Pancreas (tissue), 10 donors: ENCODE measurements around the gene SYNPR. TPM values are rescaled to one million over a fixed set of nuclear protein-coding genes. Genes with fewer than 3 reads are reported as not detected.

Experiments used
- ATAC-seq, 4 donors: fragments of 200-7000 bp; cut with Tn5 transposase; one replicate each; pipeline versions ENCODE4 v1.8.0 to v1.9.1; 2020; ENCODE audit warnings: mild to moderate bottlenecking in 4 of 4, moderate library complexity in 4 of 4
- DNase-seq, 6 donors: peaks; one replicate each; pipeline ENCODE4 v3.0.0-alpha.2; 2020
- FAIRE-seq: peaks from 2 replicates; lab custom pipeline; 2012; peaks lifted over from hg19 to GRCh38; lab: Jason Lieb, UNC
- H3K27ac ChIP-seq, 4 donors: fragments of 200-600 bp; sonication (generic); 1 replicate in 3 of 4; 2 replicates in 1 of 4; pipeline versions ENCODE4 v1.5.0 to v1.8.0; 2020
- H3K27me3 ChIP-seq, 4 donors: fragments of 200-600 bp; one replicate each; pipeline ENCODE4 v1.8.0; 2021
- H3K36me3 ChIP-seq, 3 donors: fragments of 200-600 bp; sonication (generic) in 1 of 3; one replicate each; pipeline versions ENCODE4 v1.5.0 to v1.8.0; 2020 to 2021
- H3K4me1 ChIP-seq, 3 donors: fragments of 200-600 bp; one replicate each; pipeline ENCODE4 v1.8.0; 2021
- H3K4me3 ChIP-seq, 4 donors: fragments of 200-600 bp; sonication (generic) in 2 of 4; one replicate each; pipeline versions ENCODE4 v1.5.0 to v1.8.0; 2020 to 2021
- H3K9me3 ChIP-seq, 4 donors: fragments of 200-600 bp; one replicate each; pipeline ENCODE4 v1.8.0; 2021
- WGBS, 2 donors: extraction: QIAGEN DNeasy Blood & Tissue Kit; methylation state at CpG; one replicate each; pipeline ENCODE4 v1.1.7; 2013; 5-methylcytosine and 5-hydroxymethylcytosine counted together
- intact Hi-C, 3 donors: fragments of 100-400 bp; cut with DNase I; formaldehyde crosslinking; loops; one replicate each; pipeline versions ENCODE4 v1.11.1 to v1.14.2; 2022
- polyA plus RNA-seq, 2 donors: library from polyadenylated mRNA; stranded (reverse); fragments of 200-250 nt; gene quantifications; one replicate each; pipeline ENCODE4 v1.2.3, GENCODE V29; 2013
- total RNA-seq, 6 donors: library from RNA; stranded (reverse); fragmentation: NEBNext Ultra II Directional in 4 of 6; extraction: Animal tissue kit (Norgen Biotek cat#: 25700) in 4 of 6; gene quantifications; one replicate each; pipeline versions ENCODE4 v1.2.1 to v1.2.4, GENCODE V29; 2021 to 2023
- TF ChIP-seq, protein P1 (sequence below), 4 donors: fragments of 200-600 bp; sonication (generic) in 3 of 4; IDR thresholded peaks; one replicate each; pipeline versions ENCODE4 v1.5.0 to v1.8.0; 2021; ENCODE audit warnings: antibody characterized with exemption in 4 of 4
- donor health status: healthy with polysubstance abuse.
- donor health status: DM: no; HTN: no; CAD: no; lungs with moderate emphysema.
- donor health status: DM: no; HTN: no; CAD: no.
- donor health status: control.
- donor health status: control.
- donor health status: Bipolar disorder and iron deficiency.
- donor health status: DM: yes; HTN: yes; CAD: no.
- donor health status: DM: no; HTN: no; CAD: no.
- donor health status: DM: no; HTN: no; CAD: no.
- donor health status: DM: yes; HTN: yes; CAD: no.

The SYNPR gene
- total and polyA plus RNA-seq, 8 donors, result 0.31 to 1.4 TPM; not detected in 6

DNA sequence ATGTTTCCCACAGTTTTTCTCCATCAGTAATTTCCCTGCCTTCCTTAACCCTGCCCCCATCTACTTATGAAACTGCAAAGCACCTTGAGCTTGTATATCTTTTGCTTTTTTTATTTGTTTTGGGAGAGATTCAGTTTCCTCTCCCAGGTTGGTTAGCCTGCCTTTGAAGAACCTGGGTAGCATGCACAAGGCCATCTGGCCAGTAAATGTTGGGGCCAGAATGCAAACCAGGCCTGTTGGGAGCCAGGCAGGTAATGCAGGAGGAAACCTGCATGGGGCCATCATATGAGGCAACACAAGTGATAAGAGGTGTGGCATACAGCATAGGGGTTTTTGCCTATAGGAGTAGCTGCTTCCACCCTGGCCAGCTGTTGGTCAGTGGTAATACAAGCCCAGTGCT is 17.7 kb downstream of the SYNPR start:
- no peaks in the 10 kb centered on the region for H3K27me3 ChIP-seq
- no peak overlapping the region for H3K27ac ChIP-seq
- intact Hi-C loops, result no loop called here
- H3K4me3 ChIP-seq, result no peak overlapping the region
- TF ChIP-seq, protein P1, sequence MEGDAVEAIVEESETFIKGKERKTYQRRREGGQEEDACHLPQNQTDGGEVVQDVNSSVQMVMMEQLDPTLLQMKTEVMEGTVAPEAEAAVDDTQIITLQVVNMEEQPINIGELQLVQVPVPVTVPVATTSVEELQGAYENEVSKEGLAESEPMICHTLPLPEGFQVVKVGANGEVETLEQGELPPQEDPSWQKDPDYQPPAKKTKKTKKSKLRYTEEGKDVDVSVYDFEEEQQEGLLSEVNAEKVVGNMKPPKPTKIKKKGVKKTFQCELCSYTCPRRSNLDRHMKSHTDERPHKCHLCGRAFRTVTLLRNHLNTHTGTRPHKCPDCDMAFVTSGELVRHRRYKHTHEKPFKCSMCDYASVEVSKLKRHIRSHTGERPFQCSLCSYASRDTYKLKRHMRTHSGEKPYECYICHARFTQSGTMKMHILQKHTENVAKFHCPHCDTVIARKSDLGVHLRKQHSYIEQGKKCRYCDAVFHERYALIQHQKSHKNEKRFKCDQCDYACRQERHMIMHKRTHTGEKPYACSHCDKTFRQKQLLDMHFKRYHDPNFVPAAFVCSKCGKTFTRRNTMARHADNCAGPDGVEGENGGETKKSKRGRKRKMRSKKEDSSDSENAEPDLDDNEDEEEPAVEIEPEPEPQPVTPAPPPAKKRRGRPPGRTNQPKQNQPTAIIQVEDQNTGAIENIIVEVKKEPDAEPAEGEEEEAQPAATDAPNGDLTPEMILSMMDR (IDR thresholded peaks at IDR 0.05), result no peak
- H3K9me3 ChIP-seq, result no peaks in the 10 kb centered on the region
- peak; percentile 66 to 94 (median 80) for ATAC-seq
- H3K36me3 ChIP-seq, result no peaks in the 10 kb centered on the region
- H3K4me1 ChIP-seq, result no peaks in the 10 kb centered on the region
- FAIRE-seq, result no peak
- DNase-seq, result peak in 4 of 6 donors; percentile 13 to 30 (median 19)

DNA sequence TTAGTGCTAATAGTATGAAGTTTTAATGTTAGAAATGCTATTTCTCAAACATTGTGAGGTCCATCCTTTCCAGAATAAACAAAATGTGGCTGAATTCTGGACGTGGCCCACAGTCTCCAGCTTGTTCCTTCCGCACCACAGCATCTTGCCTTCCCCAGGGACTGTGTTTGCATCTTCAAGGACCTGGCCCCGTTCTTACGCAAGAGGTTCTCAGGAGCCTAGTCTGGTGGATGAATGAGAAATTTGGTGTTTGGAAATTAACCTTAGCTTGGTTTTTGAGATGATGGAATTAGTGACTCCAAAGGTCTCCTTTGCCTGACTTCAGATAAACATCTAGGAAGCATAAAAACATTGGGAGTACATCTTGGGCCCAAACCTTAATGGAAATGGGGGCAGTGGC is 18.1 kb downstream of the SYNPR start:
- 94 to 98% methylated on average over 4 of the region's 4 CpGs for WGBS, 2 donors
- intact Hi-C loops, result no loop called here
- ATAC-seq (no peak), FAIRE-seq (no peak), DNase-seq (no peak)
- Histone ChIP-seq H3K4me3 (no peak overlapping the region), H3K4me1 (no peaks in the 10 kb centered on the region), H3K27ac (no peak overlapping the region), H3K27me3 (no peaks in the 10 kb centered on the region), H3K36me3 (no peaks in the 10 kb centered on the region), H3K9me3 (no peaks in the 10 kb centered on the region)
- TF ChIP-seq, protein P1 (IDR thresholded peaks at IDR 0.05), result no peak

DNA sequence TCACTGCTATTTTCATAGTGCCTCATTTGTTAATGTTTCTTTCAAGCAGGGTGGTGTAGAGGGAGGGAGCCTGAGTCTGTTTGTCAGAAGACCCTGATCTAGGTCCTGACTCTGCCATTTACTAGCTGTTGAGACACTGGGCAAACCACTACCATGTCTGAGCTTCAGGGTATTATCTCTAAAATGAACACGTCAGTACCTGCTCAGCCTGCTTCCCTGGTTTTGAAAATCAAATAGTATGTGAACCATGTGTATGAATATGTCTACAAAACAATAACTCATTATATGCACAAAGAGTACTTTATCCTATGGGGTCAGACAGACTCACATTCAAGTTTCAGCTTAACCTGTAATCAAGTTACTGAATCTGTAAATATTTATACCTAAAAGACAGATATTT is 25.1 kb downstream of the SYNPR start:
- H3K9me3 ChIP-seq, result no peaks in the 10 kb centered on the region
- FAIRE-seq, result no peak
- no peak overlapping the region for H3K4me3 ChIP-seq
- H3K4me1 ChIP-seq, result no peaks in the 10 kb centered on the region
- WGBS, 2 donors, result 25 to 43% methylated on average over 1 of the region's 1 CpG
- ATAC-seq, result no peak
- H3K27me3 ChIP-seq, result no peaks in the 10 kb centered on the region
- H3K27ac ChIP-seq, result no peak overlapping the region
- H3K36me3 ChIP-seq, result no peaks in the 10 kb centered on the region
- TF ChIP-seq, protein P1 (IDR thresholded peaks at IDR 0.05), result no peak
- no peak for DNase-seq
- intact Hi-C loops, result no loop called here

DNA sequence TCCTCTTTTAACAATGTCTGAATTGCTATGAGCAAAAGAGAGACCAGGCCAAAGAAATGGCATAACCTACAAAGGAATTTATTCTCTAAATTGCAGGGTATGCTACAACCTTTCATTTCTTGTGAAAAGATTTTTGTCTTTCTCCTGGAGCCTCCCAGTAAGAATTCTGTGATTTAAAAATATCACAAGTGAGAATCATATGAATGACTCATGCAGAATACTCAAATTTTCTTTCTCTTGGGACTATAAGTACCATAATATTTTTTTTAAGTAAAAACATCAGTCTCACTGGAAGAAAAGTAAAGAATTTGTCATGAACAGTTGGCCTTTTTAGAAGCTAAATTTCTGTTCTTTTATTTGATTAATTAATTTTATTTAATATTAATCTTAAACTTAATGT is 26.3 kb downstream of the SYNPR start:
- ATAC-seq (no peak), FAIRE-seq (no peak), DNase-seq (no peak)
- Histone ChIP-seq H3K4me1 (no peaks in the 10 kb centered on the region), H3K4me3 (no peak overlapping the region), H3K36me3 (no peaks in the 10 kb centered on the region), H3K27me3 (no peaks in the 10 kb centered on the region), H3K27ac (no peak overlapping the region), H3K9me3 (no peaks in the 10 kb centered on the region)
- intact Hi-C loops, result no loop called here
- TF ChIP-seq, protein P1 (IDR thresholded peaks at IDR 0.05), result no peak

DNA sequence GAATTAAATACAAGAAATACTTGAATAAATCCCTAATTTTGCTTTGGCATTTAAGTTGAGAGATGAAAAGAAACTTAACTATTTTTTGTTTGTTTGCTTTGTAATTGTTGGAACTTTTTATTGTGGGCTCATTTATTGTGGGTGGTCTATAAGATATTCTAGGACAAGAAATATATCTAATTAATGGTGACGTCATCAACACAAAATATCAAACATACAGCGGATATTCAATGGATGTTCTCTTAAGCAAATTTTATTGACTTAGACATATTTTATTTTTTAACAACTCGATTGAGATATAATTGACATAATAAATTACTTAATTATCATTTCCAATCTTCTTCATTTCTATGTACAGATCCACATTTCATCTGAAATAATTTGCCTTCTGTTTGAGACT is 30.0 kb downstream of the SYNPR start:
- H3K36me3 ChIP-seq, result no peaks in the 10 kb centered on the region
- FAIRE-seq (no peak), DNase-seq (no peak), ATAC-seq (no peak)
- no peaks in the 10 kb centered on the region for H3K27me3 ChIP-seq
- no peaks in the 10 kb centered on the region for H3K9me3 ChIP-seq
- no peak overlapping the region for H3K4me3 ChIP-seq
- WGBS, 2 donors, result 71 to 77% methylated on average over 3 of the region's 3 CpGs
- H3K4me1 ChIP-seq, result no peaks in the 10 kb centered on the region
- intact Hi-C loops, result no loop called here
- no peak overlapping the region for H3K27ac ChIP-seq
- TF ChIP-seq, protein P1 (IDR thresholded peaks at IDR 0.05), result no peak
